Transverse colon (tissue), 4 donors: ENCODE data around the gene PLCXD3. TPM values are rescaled to one million over a fixed set of nuclear protein-coding genes. Genes with fewer than 3 reads are reported as not detected.

ENCODE experiments used
- DNase-seq: peaks from one replicate; pipeline ENCODE4 v3.0.0-alpha.2; 2019
- H3K27ac ChIP-seq, 4 donors: fragments of 200-600 bp; sonication (generic); 2 replicates each; pipeline ENCODE4 v1.5.1; 2016 to 2018; ENCODE audit warnings: inconsistent platforms in 4 of 4
- H3K27me3 ChIP-seq: fragments of 200-600 bp; sonication (generic); 2 replicates; pipeline ENCODE4 v1.5.1; 2017; ENCODE audit warnings: inconsistent platforms
- H3K36me3 ChIP-seq, 4 donors: fragments of 200-600 bp; sonication (generic); 2 replicates each; pipeline ENCODE4 v1.5.1; 2017 to 2019; ENCODE audit warnings: inconsistent platforms in 4 of 4
- H3K4me1 ChIP-seq, 4 donors: fragments of 200-600 bp; sonication (generic); 2 replicates each; pipeline ENCODE4 v1.5.1; 2017 to 2020; ENCODE audit warnings: inconsistent platforms in 4 of 4
- H3K4me3 ChIP-seq, 4 donors: fragments of 200-600 bp; sonication (generic); 1 replicate in 1 of 4; 2 replicates in 3 of 4; pipeline versions ENCODE4 v1.5.1 to v1.6.1; 2017 to 2019; ENCODE audit warnings: inconsistent platforms in 4 of 4
- H3K9me3 ChIP-seq, 2 donors: fragments of 200-600 bp; sonication (generic); 2 replicates each; pipeline ENCODE4 v1.5.1; 2017 to 2019; ENCODE audit warnings: inconsistent platforms in 2 of 2
- EP300 ChIP-seq: sonication (generic); formaldehyde crosslinking; IDR thresholded peaks from one replicate; pipeline ENCODE4 v1.6.1; 2017; ENCODE audit warnings: antibody characterized with exemption, low read depth
- POLR2A ChIP-seq: fragments of 450-650 bp; IDR thresholded peaks from one replicate; pipeline ENCODE4 v1.6.1; 2016; ENCODE audit warnings: antibody characterized with exemption, mild to moderate bottlenecking, moderate library complexity
- POLR2AphosphoS5 ChIP-seq, 3 donors: sonication (generic); formaldehyde crosslinking; IDR thresholded peaks; one replicate each; pipeline ENCODE4 v1.6.1; 2016; ENCODE audit warnings: antibody characterized with exemption in 3 of 3
- WGBS, 2 donors: methylation state at CpG; one replicate each; pipeline ENCODE4 v1.1.5; 2018; ENCODE audit warnings: low coverage in 1 of 2; 5-methylcytosine and 5-hydroxymethylcytosine counted together
- in situ Hi-C, 4 donors: fragments of 200-750 bp; cut with MboI; loops; one replicate each; pipeline versions ENCODE4 v1.15.0 to v1.15.1; 2017; ENCODE audit warnings: low sequenced_read_pairs in 3 of 4, low pct_ligation_motif_present in 1 of 4, low pct_unique_long_range_greater_than_20kb in 1 of 4
- intact Hi-C: fragments of 100-400 bp; cut with DNase I; formaldehyde crosslinking; loops from one replicate; pipeline ENCODE4 v1.15.1; 2023; ENCODE audit warnings: low total_unique reads
- total RNA-seq, 4 donors: library from RNA; depleted of rRNA; stranded (reverse); fragments of >200 nt; gene quantifications; one replicate each; pipeline ENCODE4 v1.1.0, GENCODE V29; 2016
- TF ChIP-seq, protein P1 (sequence below), 5 experiments: fragments of 200-600 bp in 3 of 5; fragments of 450-650 bp in 2 of 5; sonication (generic) in 3 of 5; IDR thresholded peaks; 1 replicate in 2 of 5; 2 replicates in 3 of 5; pipeline ENCODE4 v1.5.1; 2016 to 2017; ENCODE audit warnings: antibody characterized with exemption in 5 of 5, inconsistent platforms in 3 of 5, mild to moderate bottlenecking in 2 of 5, moderate library complexity in 1 of 5

The PLCXD3 gene
- total RNA-seq, 4 donors from 2014 or later: 0.64 to 1.9 (median 0.68) TPM; not detected in 1

DNA sequence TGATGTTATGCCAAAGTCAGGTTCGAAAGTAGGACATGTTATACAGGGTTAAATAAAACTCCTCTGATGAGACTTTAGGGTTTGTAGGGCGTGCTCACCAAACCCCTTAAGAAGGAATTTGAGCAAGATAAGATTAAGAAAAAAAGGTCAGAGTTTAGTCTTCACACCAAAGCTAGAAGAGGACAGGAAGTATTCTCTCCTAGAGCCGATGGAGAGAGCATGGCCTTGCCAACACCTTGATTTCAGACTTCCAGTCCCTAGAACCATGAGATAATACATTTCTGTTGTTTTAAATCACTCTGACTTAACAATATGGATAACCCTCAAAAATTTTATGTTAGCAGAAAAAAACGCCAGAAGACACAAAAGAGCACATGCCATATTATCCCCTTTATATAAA is 16.3 kb upstream of the PLCXD3 start:
- Histone ChIP-seq H3K27me3 (no peaks in the 10 kb centered on the region), H3K36me3 (no peaks in the 10 kb centered on the region), H3K4me3 (no peak overlapping the region), H3K9me3 (no peaks in the 10 kb centered on the region), H3K4me1 (no peaks in the 10 kb centered on the region), H3K27ac (no peak overlapping the region)
- 45 to 59% methylated on average over 4 of the region's 4 CpGs for WGBS, 2 donors
- in situ Hi-C loops: no loop called here
- TF ChIP-seq, protein P1, sequence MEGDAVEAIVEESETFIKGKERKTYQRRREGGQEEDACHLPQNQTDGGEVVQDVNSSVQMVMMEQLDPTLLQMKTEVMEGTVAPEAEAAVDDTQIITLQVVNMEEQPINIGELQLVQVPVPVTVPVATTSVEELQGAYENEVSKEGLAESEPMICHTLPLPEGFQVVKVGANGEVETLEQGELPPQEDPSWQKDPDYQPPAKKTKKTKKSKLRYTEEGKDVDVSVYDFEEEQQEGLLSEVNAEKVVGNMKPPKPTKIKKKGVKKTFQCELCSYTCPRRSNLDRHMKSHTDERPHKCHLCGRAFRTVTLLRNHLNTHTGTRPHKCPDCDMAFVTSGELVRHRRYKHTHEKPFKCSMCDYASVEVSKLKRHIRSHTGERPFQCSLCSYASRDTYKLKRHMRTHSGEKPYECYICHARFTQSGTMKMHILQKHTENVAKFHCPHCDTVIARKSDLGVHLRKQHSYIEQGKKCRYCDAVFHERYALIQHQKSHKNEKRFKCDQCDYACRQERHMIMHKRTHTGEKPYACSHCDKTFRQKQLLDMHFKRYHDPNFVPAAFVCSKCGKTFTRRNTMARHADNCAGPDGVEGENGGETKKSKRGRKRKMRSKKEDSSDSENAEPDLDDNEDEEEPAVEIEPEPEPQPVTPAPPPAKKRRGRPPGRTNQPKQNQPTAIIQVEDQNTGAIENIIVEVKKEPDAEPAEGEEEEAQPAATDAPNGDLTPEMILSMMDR (IDR thresholded peaks at IDR 0.05): no peak
- TF ChIP-seq POLR2A: no peak
- no peak for TF ChIP-seq POLR2AphosphoS5 (IDR thresholded peaks at IDR 0.05)
- TF ChIP-seq EP300: no peak
- intact Hi-C loops: loop anchor here (5.0 kb wide), 1 partner anchor 1391 kb away; no protein-coding TSS in a partner anchor
- DNase-seq: no peak

DNA sequence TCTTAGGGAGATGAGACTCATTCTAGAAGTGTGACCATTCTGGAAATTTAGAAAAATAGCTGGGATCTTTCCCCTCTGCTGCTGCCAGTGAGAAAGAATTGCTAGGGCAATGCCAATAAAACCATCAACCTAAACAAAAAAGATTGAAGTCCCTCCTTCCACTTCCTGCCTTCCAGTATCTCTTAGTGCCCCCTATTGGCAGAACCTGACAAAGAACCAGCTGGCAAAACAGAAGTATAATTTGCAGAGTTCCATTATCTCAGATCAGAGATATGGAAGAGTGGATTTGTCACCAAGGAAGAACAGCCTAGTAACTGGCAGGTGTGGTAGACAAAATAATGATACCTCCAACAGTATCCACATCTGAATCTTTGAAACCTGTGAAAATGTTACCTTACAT is 13.8 kb upstream of the PLCXD3 start:
- Histone ChIP-seq H3K4me1 (no peaks in the 10 kb centered on the region), H3K4me3 (no peak overlapping the region), H3K9me3 (no peaks in the 10 kb centered on the region), H3K27ac (no peak overlapping the region), H3K27me3 (no peaks in the 10 kb centered on the region), H3K36me3 (no peaks in the 10 kb centered on the region)
- in situ Hi-C loops: no loop called here
- no peak for TF ChIP-seq EP300
- TF ChIP-seq POLR2AphosphoS5 (IDR thresholded peaks at IDR 0.05): no peak
- TF ChIP-seq, protein P1 (IDR thresholded peaks at IDR 0.05): no peak
- TF ChIP-seq POLR2A: no peak
- no peak for DNase-seq
- intact Hi-C loops: no loop called here

DNA sequence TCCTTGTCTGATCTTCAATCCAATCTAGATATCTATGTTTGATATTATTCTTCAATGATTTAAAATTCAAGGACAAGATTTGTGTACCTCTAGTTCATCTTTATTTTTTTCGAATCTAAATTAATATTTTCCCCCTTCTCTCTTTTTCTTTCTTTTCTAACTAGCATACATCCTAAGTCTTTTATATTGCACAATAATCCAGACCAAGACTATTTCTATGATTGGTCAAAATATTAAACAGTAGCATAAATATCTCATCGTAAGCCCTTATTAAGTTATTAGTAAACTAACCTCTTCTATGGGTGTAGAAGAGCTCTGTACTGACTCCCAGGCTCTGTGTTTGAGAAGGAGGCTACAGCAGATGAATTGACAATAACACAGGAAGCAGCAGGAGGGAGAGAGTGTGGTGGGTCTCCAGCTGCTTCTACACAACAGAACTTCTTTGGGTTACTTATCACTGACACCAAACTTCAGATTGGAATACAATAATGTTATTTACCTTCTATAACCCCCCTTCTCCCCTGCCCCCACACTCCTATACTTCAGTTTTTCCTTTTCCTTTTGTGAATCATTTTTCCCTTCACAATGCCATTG is 11.9 kb upstream of the PLCXD3 start:
- in situ Hi-C loops (no loop called here), intact Hi-C loops (no loop called here)
- Histone ChIP-seq H3K27me3 (no peaks in the 10 kb centered on the region), H3K4me3 (no peak overlapping the region), H3K9me3 (no peaks in the 10 kb centered on the region), H3K27ac (no peak overlapping the region), H3K36me3 (no peaks in the 10 kb centered on the region), H3K4me1 (no peaks in the 10 kb centered on the region)
- DNase-seq: no peak
- no peak for TF ChIP-seq EP300
- no peak for TF ChIP-seq POLR2AphosphoS5 (IDR thresholded peaks at IDR 0.05)
- TF ChIP-seq, protein P1 (IDR thresholded peaks at IDR 0.05): no peak
- 74 to 76% methylated on average over 2 of the region's 2 CpGs for WGBS, 2 donors

DNA sequence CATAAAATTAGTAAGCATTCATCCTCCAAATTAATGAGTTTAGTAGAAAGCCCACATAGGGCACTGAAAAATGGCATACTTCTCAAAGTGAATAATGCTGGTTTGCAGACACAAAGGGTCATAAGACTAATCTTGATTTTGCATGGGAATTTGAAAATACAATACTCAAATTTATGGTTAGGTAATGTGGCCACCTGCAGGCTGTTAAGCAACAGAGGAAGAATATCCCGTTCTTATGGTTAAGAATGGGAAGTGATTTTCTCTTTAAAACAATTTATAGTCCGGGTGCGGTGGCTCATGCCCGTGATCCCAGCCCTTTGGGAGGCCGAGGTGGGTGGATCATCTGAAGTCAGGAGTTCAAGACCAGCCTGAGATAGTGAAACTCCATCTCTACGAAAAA is 9.4 kb upstream of the PLCXD3 start:
- in situ Hi-C loops (no loop called here), intact Hi-C loops (no loop called here)
- no peaks in the 10 kb centered on the region for H3K9me3 ChIP-seq
- WGBS, 2 donors: 54 to 65% methylated on average over 2 to 6 of the region's 6 CpGs
- DNase-seq: no peak
- TF ChIP-seq POLR2AphosphoS5 (IDR thresholded peaks at IDR 0.05): no peak
- TF ChIP-seq, protein P1 (IDR thresholded peaks at IDR 0.05): peak in 2 of 5 experiments; percentile 9 to 17
- TF ChIP-seq POLR2A: no peak
- H3K36me3 ChIP-seq: no peaks in the 10 kb centered on the region
- H3K4me1 ChIP-seq: no peaks in the 10 kb centered on the region
- no peak overlapping the region for H3K27ac ChIP-seq
- no peak overlapping the region for H3K4me3 ChIP-seq
- no peaks in the 10 kb centered on the region for H3K27me3 ChIP-seq
